Activated gamma-delta T cell treated with anti-CD3 and anti-CD28 coated beads, Interleukin-2, amount 50 U/mL, for 16 hours (primary cell): ENCODE data around the gene FANCI.
A peak's percentile ranks its signal among the peaks of the same experiment; 100 is the strongest.

ENCODE experiments used
- DNase-seq: peaks from one replicate; pipeline ENCODE4 v3.0.0-alpha.2; 2020; ENCODE audit warnings: low read depth

The FANCI gene

GRCh38 chr15:89243691-89244573 lies at the start of gene FANCI:
FANCI (plus strand) TSS chr15:89243979; CDS start chr15:89247648, 3,669 bp downstream.
- DNase-seq = peak; percentile 96

DNA sequence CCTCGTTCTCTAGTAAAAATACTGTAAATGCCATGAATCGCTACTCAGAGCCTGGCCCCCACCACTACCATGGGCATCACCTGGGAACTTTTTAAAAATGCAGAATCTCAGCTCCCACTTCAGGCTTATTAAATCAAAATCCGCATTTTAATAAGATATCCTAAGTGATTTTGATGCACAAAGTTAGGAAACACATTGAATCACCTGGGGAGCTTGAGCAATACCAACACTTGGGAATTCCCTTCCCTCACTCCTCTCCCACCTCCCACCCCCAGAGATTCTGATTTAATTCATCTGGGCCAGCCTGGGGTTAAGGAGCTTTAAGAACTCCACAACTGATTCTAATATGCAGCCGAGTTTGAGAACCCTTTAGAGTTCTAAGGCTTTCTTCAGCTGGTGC lies 49.2 kb upstream of the FANCI start:
- DNase-seq = no peak

- DNase-seq = no peak
Observed at GRCh38 chr15:89195836-89196235, 47.9 kb upstream of the FANCI start.

GRCh38 chr15:89196241-89196640 lies 47.5 kb upstream of the FANCI start:
- no peak for DNase-seq

DNA sequence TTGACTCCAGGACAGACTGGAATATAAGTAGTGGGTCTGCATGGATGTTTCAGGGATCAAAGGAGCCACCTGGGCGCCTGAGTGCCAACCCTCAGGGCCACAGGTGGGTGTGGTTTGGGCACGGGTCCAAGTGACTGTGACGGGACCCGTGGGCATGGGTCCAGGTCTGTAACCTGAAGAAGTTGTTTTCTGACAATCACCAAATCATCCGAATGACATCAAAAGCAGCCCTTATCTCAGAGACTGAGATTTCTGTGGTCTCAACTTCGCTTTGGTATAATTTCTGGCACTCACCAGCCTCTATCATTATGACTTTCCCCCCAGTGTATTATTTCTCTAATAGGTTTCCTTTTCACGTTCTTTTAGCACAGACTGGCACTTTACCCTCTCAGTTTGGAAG lies 46.8 kb upstream of the FANCI start:
- no peak for DNase-seq

DNA sequence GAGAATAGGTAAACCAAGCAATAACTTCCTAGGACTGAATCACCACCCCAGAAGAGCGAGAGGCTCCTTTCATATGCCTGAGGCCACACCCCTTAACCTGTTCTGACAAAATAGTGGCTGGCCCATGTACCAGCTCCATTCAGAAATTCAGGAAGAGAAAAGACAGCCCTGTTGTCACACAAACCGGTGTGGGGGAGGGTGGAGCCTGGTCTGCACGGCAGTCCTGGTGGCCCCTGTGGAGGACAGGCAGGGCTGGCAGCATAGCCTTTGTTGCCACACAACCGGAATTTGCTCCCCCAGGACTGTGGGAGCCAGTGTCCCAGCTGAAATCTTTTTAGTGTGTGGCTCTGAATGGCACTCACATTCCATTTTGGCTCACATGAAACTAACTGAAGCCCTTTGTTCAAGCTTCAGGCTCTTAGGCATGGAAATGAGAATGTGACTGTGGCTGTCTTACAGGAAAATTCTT lies 46.2 kb upstream of the FANCI start:
- no peak for DNase-seq

- DNase-seq = no peak
Observed at GRCh38 chr15:89198196-89198595, 45.6 kb upstream of the FANCI start.

DNA sequence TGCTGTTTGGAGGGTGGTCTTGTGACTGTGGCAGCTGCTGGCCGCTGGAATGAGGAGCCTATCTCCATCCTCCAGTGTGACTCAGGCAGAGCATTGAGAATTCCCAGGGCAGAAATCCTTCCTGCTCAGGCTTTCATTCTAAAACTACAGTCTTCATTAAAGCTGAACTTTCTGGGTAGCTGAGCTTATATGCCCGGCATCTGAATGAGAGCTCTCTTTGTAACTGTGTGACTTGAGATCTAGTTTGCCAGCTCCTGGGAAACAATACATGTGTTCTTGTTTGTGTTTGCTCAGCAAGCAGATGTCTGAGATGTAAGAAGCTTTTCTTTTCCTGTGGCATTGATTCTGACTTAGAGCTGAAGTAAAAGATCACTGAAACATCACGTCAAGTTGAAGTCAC lies 44.8 kb upstream of the FANCI start:
- DNase-seq = no peak

- DNase-seq = no peak
Observed at GRCh38 chr15:89199746-89200145, 44.0 kb upstream of the FANCI start.

DNA sequence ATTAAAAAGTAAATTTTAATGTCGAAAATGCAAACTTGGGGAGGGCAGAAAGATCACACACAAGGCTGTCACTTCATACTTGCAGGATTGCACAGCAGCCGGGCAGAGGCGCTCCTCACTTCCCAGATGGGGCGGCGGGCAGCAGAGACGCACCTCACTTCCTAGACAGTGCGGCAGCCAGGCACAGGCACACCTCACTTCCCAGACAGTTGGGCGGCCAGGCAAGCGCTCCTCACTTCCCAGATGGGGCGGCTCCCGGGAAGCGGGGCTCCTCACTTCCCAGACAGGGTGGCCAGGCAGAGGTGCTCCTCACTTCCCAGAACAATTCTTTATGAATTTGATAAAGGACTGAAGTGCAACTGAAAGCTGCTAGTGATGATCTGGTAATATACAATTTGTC lies 43.6 kb upstream of the FANCI start:
- DNase-seq = no peak

- no peak for DNase-seq
Observed at GRCh38 chr15:89201465-89202005, 42.2 kb upstream of the FANCI start.

DNA sequence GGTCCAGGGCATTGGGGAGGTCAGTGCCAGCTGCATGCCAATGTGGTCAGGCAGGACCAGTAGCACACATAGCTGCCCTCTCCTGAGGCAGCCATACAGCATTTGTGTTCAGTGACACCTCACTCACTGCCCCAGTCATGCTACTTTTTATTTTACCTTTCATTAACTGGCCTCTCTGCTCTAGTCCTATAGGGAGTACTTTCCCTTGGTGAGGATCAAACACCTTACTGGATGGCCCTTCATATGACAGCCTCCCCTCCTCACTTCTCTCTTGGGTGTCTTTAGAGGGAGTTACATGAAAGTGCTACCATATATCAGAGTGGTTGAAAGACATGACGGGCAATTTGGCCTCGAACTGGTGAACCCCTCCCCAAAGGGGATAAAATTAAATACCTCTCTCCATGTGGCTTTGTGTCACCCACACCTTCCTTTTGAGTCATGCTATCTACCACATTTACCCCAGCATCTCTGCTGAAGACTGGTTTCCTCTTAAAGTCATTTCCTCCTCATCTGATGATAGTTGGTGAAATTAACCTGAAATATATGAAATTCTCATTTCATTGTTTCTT lies 40.0 kb upstream of the FANCI start:
- peak; percentile 8 for DNase-seq

DNA sequence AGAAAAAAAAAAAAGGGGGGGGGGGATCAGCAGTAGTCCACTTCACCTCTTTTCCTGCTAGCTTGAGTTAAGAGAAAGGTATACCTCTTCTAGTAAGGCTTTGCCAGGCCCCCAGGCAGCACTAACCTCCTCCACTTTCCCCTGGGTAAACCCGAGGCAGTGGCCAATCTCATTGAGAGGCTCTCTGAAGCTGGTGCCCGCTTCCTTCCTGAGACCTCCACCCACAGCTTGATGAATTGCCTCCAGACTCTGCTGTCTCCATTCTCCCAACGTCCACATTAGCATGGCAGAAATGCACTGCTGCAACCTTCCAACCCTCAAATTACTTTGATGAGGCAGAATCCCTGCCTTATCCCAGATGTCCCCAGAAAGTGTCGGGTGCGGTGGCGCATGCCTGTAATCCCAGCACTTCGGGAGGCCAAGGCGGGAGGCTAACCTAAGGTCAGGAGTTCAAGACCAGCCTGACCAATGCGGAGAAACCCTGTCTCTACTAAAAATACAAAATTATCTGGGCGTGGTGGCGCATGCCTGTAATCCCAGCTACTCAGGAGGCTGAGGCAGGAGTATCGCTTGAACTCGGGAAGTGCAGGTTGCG lies 37.7 kb upstream of the FANCI start:
- DNase-seq = no peak

DNA sequence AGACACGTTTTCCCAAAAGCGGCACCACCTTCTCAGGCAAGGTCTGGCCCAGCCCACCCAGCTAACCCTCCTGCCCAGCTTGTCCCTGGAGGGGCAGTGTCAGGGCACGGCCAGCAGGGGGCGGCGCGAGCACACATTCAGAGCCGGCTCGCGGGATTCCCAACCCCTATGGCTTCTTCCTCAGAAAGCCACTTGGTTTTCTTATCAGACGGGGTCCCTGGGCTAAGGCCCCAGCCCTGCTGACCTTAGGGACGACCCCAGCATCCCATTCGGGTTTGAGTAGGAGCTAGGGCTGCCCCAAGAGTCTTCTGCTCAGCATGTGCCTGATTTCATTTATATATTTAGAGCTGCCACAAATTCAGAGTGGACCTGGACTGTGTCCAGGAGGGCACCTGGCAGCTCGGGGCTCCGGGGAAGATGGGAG lies 36.9 kb upstream of the FANCI start:
- DNase-seq = peak; percentile 51

DNA sequence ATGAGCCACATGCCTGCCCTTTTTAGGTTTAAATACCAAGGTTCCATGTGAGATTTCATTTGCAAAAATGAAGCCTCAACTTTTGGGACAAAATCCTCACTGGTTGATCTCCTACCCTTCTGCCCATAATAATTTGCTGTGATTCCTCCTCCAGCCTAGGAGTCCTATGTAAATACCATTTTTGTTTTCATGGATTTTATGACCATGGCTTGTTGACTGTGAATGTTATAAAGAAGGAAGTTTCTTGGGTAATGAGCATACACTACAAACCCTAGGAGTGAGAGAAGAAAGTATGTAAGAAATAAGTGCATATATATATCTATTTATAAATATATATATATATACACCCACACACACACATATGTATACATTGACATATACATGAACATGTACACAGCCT lies 35.5 kb upstream of the FANCI start:
- DNase-seq = no peak

GRCh38 chr15:89209057-89209456 lies 34.7 kb upstream of the FANCI start:
- no peak for DNase-seq

GRCh38 chr15:89211678-89212170 lies 32.1 kb upstream of the FANCI start:
- no peak for DNase-seq

GRCh38 chr15:89215627-89216026 lies 28.2 kb upstream of the FANCI start:
- no peak for DNase-seq

DNA sequence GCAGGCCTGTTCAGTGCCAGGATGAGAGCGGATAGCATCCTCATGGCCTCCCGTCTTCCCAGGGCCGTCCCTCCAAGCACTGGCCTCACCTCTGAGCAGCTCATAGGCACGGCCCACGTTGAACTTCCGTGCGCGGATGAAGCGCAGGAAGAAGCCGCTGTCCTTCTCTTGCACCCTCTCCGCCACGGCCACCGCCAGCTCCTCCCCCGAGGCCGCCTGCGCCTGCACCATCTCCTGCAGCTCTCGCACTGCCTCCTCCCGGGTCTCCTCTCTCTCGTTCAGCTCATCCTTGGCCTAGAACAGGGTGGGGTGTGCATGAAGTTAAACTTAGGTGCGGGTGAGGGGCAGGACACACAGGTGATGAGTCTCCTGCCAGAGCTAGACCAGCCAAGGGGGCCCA lies 26.7 kb upstream of the FANCI start:
- DNase-seq = no peak

DNA sequence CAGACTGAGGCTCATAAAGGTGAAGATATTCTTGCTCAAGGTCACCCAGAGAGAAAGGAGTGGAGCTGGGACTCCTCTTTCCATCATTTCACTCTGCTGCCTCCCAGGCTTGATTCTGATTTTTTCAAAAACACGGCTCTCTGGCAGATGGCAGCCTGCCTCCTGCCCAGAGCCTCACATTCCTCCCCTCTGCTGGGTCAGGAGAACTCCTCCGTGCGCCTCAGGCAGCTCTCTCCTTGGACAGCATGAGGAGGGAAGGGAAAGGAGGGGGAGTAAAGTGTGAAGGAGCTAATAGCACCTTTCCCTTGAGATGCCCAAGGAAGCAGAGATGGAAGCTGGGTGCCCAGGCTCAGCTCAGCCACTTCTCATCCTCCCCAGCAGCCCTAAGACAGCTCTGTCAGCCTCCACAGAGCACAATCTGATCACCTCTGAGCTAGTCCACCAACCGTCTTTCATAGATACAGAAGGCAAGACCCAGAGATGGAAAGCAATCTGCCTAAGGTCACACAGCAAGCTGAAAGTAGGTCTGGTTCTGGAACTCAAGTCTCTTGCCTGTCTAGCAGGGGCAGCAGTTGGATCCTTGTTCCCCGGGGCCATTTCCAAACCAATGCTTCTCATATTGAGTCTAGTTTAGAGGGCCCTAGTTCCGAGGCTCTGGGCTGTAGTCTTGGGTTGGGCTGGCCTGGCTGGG lies 25.9 kb upstream of the FANCI start:
- no peak for DNase-seq

- DNase-seq = no peak
Observed at GRCh38 chr15:89218531-89218930, 25.2 kb upstream of the FANCI start.

DNA sequence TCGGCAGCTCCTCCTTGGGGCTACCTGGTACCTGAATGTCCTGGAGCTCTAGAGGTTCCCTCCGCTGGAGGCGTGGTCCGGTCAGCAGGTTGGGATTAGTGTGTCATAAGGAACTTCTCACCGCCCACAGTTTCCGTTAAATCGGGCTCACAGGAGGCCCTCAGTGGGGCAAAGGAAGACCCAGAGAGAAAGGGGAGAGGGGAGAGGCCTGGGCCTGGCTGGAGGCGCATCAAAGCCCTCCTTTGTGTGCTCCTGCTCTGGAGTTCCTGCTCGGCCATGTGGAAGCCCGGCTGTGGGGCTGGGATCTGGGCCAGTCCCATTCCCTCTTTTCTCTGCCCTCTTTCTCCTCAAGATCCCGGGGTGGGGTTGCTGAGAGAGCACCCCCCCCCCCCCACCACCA lies 22.2 kb upstream of the FANCI start, which contains the start of gene RLBP1:
Gene RLBP1 (minus strand): TSS at position 37 of the 400 bp plus-strand sequence. CDS start 2,604 bp downstream, outside the sequence.
- no peak for DNase-seq
